ENCODE measurements around the gene MAML2.

DNA sequence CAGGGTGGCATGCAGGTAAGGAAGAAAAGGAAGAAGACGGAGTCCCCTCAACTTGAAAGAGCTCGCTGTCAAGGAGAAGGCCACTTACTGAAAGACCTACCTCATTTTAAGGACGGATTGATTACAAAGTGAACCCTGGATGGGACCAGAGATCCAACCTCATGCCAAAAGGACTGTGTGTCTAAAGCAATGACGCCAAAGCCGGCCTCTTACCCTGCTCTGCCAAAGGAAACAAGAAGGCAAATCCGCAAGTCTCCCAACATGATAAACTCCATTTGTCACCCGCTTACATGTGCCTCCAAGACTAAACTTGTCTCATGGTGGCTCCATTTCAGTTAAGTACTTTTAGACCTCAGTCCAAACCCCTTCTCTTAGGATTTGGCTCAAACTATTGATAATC lies 270.4 kb downstream of the MAML2 start:
- TF ChIP-seq, protein P1, sequence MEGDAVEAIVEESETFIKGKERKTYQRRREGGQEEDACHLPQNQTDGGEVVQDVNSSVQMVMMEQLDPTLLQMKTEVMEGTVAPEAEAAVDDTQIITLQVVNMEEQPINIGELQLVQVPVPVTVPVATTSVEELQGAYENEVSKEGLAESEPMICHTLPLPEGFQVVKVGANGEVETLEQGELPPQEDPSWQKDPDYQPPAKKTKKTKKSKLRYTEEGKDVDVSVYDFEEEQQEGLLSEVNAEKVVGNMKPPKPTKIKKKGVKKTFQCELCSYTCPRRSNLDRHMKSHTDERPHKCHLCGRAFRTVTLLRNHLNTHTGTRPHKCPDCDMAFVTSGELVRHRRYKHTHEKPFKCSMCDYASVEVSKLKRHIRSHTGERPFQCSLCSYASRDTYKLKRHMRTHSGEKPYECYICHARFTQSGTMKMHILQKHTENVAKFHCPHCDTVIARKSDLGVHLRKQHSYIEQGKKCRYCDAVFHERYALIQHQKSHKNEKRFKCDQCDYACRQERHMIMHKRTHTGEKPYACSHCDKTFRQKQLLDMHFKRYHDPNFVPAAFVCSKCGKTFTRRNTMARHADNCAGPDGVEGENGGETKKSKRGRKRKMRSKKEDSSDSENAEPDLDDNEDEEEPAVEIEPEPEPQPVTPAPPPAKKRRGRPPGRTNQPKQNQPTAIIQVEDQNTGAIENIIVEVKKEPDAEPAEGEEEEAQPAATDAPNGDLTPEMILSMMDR (CRISPR knock-in tag; IDR thresholded peaks at IDR 0.05) = no peak
- TF ChIP-seq ZNF83 (CRISPR knock-in tag; IDR thresholded peaks at IDR 0.05; ENCODE audit: borderline replicate concordance) (no peak), TARDBP (CRISPR knock-in tag; IDR thresholded peaks at IDR 0.05) (no peak), KLF13 (CRISPR knock-in tag; IDR thresholded peaks at IDR 0.05) (no peak), CBX2 (IDR thresholded peaks at IDR 0.05; ENCODE audit: low read depth, low read length) (no peak), CBX2 (CRISPR knock-in tag; IDR thresholded peaks at IDR 0.05; ENCODE audit: low read depth) (no peak), NR2F1 (CRISPR knock-in tag; IDR thresholded peaks at IDR 0.05) (no peak), ZFX (CRISPR knock-in tag; IDR thresholded peaks at IDR 0.05; ENCODE audit: low read depth) (no peak), ZNF143 (CRISPR knock-in tag; IDR thresholded peaks at IDR 0.05) (no peak)
- TF ChIP-seq, protein P2, sequence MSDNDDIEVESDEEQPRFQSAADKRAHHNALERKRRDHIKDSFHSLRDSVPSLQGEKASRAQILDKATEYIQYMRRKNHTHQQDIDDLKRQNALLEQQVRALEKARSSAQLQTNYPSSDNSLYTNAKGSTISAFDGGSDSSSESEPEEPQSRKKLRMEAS (IDR thresholded peaks at IDR 0.05) = no peak
